Neural progenitor cell (in vitro differentiated cells): ENCODE results near the gene CFDP1. TPM values are rescaled to one million over a fixed set of nuclear protein-coding genes. Genes with fewer than 3 reads are reported as not detected.

Experiments used
- DNase-seq: peaks from one replicate; pipeline ENCODE4 v3.0.0-alpha.2; 2016; ENCODE audit warnings: low spot score
- H2AFZ ChIP-seq: fragments of 200-600 bp; sonication (generic); replicated peaks from 2 replicates; pipeline ENCODE4 v1.6.1; 2016; ENCODE audit warnings: antibody characterized with exemption
- H3F3A ChIP-seq: fragments of 200-600 bp; sonication (generic); 2 replicates; pipeline ENCODE4 v1.6.1; 2016; ENCODE audit warnings: antibody characterized with exemption, low read depth
- H3K27ac ChIP-seq: fragments of 200-600 bp; sonication (generic); 2 replicates; pipeline ENCODE4 v1.5.1; 2016; ENCODE audit warnings: mild to moderate bottlenecking
- H3K27me3 ChIP-seq: fragments of 200-600 bp; sonication (generic); 2 replicates; pipeline ENCODE4 v1.6.1; 2016; ENCODE audit warnings: mild to moderate bottlenecking, moderate library complexity
- H3K36me3 ChIP-seq: fragments of 200-600 bp; sonication (generic); 2 replicates; pipeline ENCODE4 v1.5.1; 2016
- H3K4me1 ChIP-seq: fragments of 200-600 bp; sonication (generic); 2 replicates; pipeline ENCODE4 v1.6.1; 2016; ENCODE audit warnings: mixed run types
- H3K4me2 ChIP-seq: fragments of 200-600 bp; sonication (generic); 2 replicates; pipeline ENCODE4 v1.6.1; 2016
- H3K4me3 ChIP-seq: fragments of 200-600 bp; sonication (generic); 2 replicates; pipeline ENCODE4 v1.5.1; 2016
- H3K79me2 ChIP-seq: fragments of 200-600 bp; sonication (generic); 2 replicates; pipeline ENCODE4 v1.6.1; 2016; ENCODE audit warnings: low read depth
- H3K9ac ChIP-seq: fragments of 200-600 bp; sonication (generic); 2 replicates; pipeline ENCODE4 v1.6.1; 2016
- H3K9me3 ChIP-seq: fragments of 200-600 bp; sonication (generic); 2 replicates; pipeline ENCODE4 v1.5.1; 2016; ENCODE audit warnings: low read depth
- H4K20me1 ChIP-seq: fragments of 200-600 bp; sonication (generic); 2 replicates; pipeline ENCODE4 v1.6.1; 2016; ENCODE audit warnings: low read depth
- H3K27ac Mint-ChIP-seq: 3 replicates; pipeline ENCODE4 v1.8.0; 2021; ENCODE audit warnings: mixed read lengths
- H3K27me3 Mint-ChIP-seq: 2 replicates; pipeline ENCODE4 v1.8.0; 2022; ENCODE audit warnings: low read depth, mild to moderate bottlenecking, inconsistent platforms, moderate library complexity, mixed read lengths; ENCODE audit not compliant: insufficient read depth
- H3K36me3 Mint-ChIP-seq: 3 replicates; pipeline ENCODE4 v1.8.0; 2021; ENCODE audit warnings: mixed read lengths
- H3K4me1 Mint-ChIP-seq: 3 replicates; pipeline ENCODE4 v1.8.0; 2021; ENCODE audit warnings: mixed read lengths
- H3K4me3 Mint-ChIP-seq: 3 replicates; pipeline ENCODE4 v1.8.0; 2021; ENCODE audit warnings: mild to moderate bottlenecking, moderate library complexity, mixed read lengths
- H3K9me3 Mint-ChIP-seq: 3 replicates; pipeline ENCODE4 v1.8.0; 2020; ENCODE audit warnings: mixed read lengths
- EZH2 ChIP-seq: fragments of 200-600 bp; sonication (generic); IDR thresholded peaks from 2 replicates; pipeline ENCODE4 v1.6.1; 2017; ENCODE audit warnings: antibody characterized with exemption, mild to moderate bottlenecking, moderate library complexity
- EZH2phosphoT487 ChIP-seq: fragments of 200-600 bp; sonication (generic); IDR thresholded peaks from 2 replicates; pipeline ENCODE4 v1.6.1; 2017; ENCODE audit warnings: antibody characterized with exemption
- total RNA-seq: library from RNA; depleted of rRNA; stranded (reverse); fragments of >200 nt; gene quantifications from 2 replicates; pipeline ENCODE4 v1.2.3, GENCODE V29; 2015; ENCODE audit warnings: low replicate concordance
- TF ChIP-seq, protein P1 (sequence below): fragments of 200-600 bp; sonication (generic); IDR thresholded peaks from 2 replicates; pipeline ENCODE4 v1.5.1; 2017; ENCODE audit warnings: antibody characterized with exemption, mild to moderate bottlenecking

Gene CFDP1
- total RNA-seq, 1 donor from 2014 or later = 159 TPM

DNA sequence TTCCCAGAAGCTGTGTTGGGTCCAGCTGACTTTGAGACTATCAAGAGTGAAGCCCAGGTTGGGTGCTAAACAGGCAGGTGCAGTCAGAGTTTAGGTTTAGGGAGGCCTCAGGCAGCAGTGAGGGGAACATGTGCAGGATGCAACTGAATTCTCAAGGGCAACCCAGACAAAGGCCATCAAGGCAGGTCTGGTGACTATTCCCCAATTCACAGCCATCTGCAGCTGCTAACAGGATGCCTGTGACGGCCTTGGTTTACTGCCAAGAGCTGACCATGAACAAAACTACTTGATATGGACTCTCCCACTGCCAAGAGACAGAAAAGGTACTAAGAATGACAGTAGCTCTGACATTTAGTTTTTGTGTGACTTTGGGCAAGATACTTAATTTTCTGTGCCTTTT, 136.7 kb downstream of the CFDP1 start:
- Histone ChIP-seq H3K9me3 (no peaks in the 10 kb centered on the region), H3K27me3 (no peaks in the 10 kb centered on the region), H3K4me1 (no peaks in the 10 kb centered on the region), H3K36me3 (no peaks in the 10 kb centered on the region), H2AFZ (no peak overlapping the region), H3K4me3 (no peak overlapping the region), H3K4me2 (no peak overlapping the region), H3K27ac (no peak overlapping the region), H3K79me2 (no peaks in the 10 kb centered on the region), H3F3A (no peaks in the 10 kb centered on the region), H3K9ac (no peak overlapping the region), H4K20me1 (no peaks in the 10 kb centered on the region)
- Mint-ChIP-seq H3K27ac (no peak overlapping the region), H3K9me3 (no peaks in the 10 kb centered on the region), H3K4me3 (no peak overlapping the region), H3K36me3 (peaks cover 33% of the 10 kb centered on the region), H3K27me3 (peaks cover 4% of the 10 kb centered on the region), H3K4me1 (peaks cover 12% of the 10 kb centered on the region)
- DNase-seq = no peak
- TF ChIP-seq EZH2 (no peak), EZH2phosphoT487 (no peak)
- TF ChIP-seq, protein P1, sequence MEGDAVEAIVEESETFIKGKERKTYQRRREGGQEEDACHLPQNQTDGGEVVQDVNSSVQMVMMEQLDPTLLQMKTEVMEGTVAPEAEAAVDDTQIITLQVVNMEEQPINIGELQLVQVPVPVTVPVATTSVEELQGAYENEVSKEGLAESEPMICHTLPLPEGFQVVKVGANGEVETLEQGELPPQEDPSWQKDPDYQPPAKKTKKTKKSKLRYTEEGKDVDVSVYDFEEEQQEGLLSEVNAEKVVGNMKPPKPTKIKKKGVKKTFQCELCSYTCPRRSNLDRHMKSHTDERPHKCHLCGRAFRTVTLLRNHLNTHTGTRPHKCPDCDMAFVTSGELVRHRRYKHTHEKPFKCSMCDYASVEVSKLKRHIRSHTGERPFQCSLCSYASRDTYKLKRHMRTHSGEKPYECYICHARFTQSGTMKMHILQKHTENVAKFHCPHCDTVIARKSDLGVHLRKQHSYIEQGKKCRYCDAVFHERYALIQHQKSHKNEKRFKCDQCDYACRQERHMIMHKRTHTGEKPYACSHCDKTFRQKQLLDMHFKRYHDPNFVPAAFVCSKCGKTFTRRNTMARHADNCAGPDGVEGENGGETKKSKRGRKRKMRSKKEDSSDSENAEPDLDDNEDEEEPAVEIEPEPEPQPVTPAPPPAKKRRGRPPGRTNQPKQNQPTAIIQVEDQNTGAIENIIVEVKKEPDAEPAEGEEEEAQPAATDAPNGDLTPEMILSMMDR = no peak

DNA sequence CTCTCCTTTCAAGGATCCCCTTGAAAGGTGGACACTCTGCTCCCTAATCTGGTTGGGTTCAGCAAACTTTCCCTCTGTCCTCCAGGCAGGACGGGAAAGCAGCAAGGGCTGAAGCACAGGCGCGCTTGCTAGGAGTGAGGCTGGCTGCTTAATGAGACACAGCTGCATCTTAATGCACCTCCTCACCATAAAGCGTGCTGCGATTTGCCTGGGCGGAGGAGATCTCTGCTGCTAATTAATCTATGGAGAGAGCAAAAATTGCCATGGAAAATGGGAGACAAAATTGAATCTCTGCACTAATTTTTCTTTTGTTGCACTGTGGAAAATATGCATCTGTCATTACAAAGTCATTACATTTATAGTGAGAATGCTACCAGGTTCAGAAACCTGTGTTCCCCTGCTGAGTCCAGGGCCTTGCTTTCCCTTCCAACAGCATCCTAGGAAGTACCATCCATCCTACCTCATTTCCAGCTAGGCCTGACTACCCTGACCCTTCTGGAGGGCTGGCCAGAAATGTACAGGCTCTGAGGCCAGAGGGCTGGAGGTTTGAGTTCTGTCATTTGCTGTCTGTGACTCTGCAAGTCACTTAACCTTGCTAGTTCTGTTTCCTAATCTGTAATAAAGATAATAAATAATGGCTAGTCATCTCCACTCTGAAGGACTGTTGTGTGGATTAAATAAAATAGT, 138.4 kb downstream of the CFDP1 start:
- DNase-seq = no peak
- no peak overlapping the region for H3K27ac ChIP-seq
- no peaks in the 10 kb centered on the region for H3K36me3 ChIP-seq
- no peaks in the 10 kb centered on the region for H3F3A ChIP-seq
- H4K20me1 ChIP-seq = no peaks in the 10 kb centered on the region
- Mint-ChIP-seq H3K4me3 (peak overlapping the region; percentile 1), H3K4me1 (peaks cover 12% of the 10 kb centered on the region), H3K36me3 (peaks cover 28% of the 10 kb centered on the region), H3K27me3 (peaks cover 2% of the 10 kb centered on the region), H3K9me3 (no peaks in the 10 kb centered on the region), H3K27ac (peak overlapping the region; percentile 16)
- no peak overlapping the region for H3K4me3 ChIP-seq
- H3K9me3 ChIP-seq = no peaks in the 10 kb centered on the region
- TF ChIP-seq, protein P1 = no peak
- TF ChIP-seq EZH2 (no peak), EZH2phosphoT487 (no peak)
- no peaks in the 10 kb centered on the region for H3K4me1 ChIP-seq
- peak overlapping the region; percentile 2 for H3K9ac ChIP-seq
- H3K27me3 ChIP-seq = no peaks in the 10 kb centered on the region
- no peak overlapping the region for H2AFZ ChIP-seq
- H3K79me2 ChIP-seq = no peaks in the 10 kb centered on the region
- no peak overlapping the region for H3K4me2 ChIP-seq

DNA sequence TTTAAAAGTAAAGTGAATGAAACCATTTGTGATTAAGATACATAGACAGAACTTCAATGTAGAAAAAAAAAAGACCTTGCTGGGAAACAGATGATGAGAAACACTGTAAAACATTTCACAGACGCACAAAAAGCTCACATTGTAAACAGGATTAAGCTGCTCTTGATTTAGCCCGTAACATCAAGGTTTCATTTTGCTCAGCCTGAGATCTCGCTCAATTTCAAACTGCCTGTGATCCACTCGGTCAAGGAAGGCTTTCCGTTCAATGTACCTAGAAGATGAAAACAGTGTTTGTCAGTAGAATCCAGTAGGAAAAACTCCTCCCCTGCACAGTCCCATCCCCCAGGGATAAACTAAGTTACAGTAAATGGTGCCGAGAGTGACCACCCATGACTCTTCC, 139.5 kb downstream of the CFDP1 start:
- no peak overlapping the region for H2AFZ ChIP-seq
- H3K4me1 ChIP-seq = no peaks in the 10 kb centered on the region
- no peak overlapping the region for H3K27ac Mint-ChIP-seq
- H3K4me3 Mint-ChIP-seq = no peak overlapping the region
- peaks cover 12% of the 10 kb centered on the region for H3K4me1 Mint-ChIP-seq
- H3K4me3 ChIP-seq = no peak overlapping the region
- H3F3A ChIP-seq = no peaks in the 10 kb centered on the region
- no peak overlapping the region for H3K27ac ChIP-seq
- no peaks in the 10 kb centered on the region for H3K9me3 Mint-ChIP-seq
- H3K9me3 ChIP-seq = no peaks in the 10 kb centered on the region
- H3K36me3 ChIP-seq = no peaks in the 10 kb centered on the region
- H3K9ac ChIP-seq = peak overlapping the region; percentile 2
- peaks cover 23% of the 10 kb centered on the region for H3K36me3 Mint-ChIP-seq
- no peaks in the 10 kb centered on the region for H3K27me3 ChIP-seq
- no peaks in the 10 kb centered on the region for H4K20me1 ChIP-seq
- H3K27me3 Mint-ChIP-seq = peaks cover 4% of the 10 kb centered on the region
- TF ChIP-seq EZH2phosphoT487 (no peak), EZH2 (no peak)
- TF ChIP-seq, protein P1 = no peak
- no peaks in the 10 kb centered on the region for H3K79me2 ChIP-seq
- H3K4me2 ChIP-seq = no peak overlapping the region
- DNase-seq = no peak
